ENCODE data around the gene MARCHF6. TPM values are rescaled to one million over a fixed set of nuclear protein-coding genes. Genes with fewer than 3 reads are reported as not detected.

The MARCHF6 gene
- total RNA-seq, 1 donor from 2014 or later, result 106 TPM

- Mint-ChIP-seq H3K27me3 (no peaks in the 10 kb centered on the region), H3K27ac (no peak overlapping the region), H3K4me3 (no peak overlapping the region), H3K36me3 (ENCODE audit: low read depth) (peaks cover 48% of the 10 kb centered on the region), H3K9me3 (no peaks in the 10 kb centered on the region), H3K4me1 (peaks cover 6% of the 10 kb centered on the region)
- intact Hi-C loops (cut with micrococcal nuclease), result no loop called here
- DNase-seq, result no peak
These were observed 46.3 kb downstream of the MARCHF6 start for GRCh38 chr5:10399839-10400238.

GRCh38 chr5:10400411-10400810, 46.9 kb downstream of the MARCHF6 start:
- Mint-ChIP-seq H3K9me3 (no peaks in the 10 kb centered on the region), H3K4me3 (no peak overlapping the region), H3K4me1 (peaks cover 6% of the 10 kb centered on the region), H3K36me3 (ENCODE audit: low read depth) (peaks cover 47% of the 10 kb centered on the region), H3K27me3 (no peaks in the 10 kb centered on the region), H3K27ac (no peak overlapping the region)
- DNase-seq, result no peak
- intact Hi-C loops (cut with micrococcal nuclease), result no loop called here

- Mint-ChIP-seq H3K27ac (no peak overlapping the region), H3K9me3 (no peaks in the 10 kb centered on the region), H3K4me3 (no peak overlapping the region), H3K4me1 (peaks cover 6% of the 10 kb centered on the region), H3K36me3 (ENCODE audit: low read depth) (peaks cover 46% of the 10 kb centered on the region), H3K27me3 (no peaks in the 10 kb centered on the region)
- intact Hi-C loops (cut with micrococcal nuclease), result no loop called here
- DNase-seq, result no peak
These were observed 47.3 kb downstream of the MARCHF6 start for GRCh38 chr5:10400831-10401230.

GRCh38 chr5:10401498-10401897, 48.0 kb downstream of the MARCHF6 start:
- no peaks in the 10 kb centered on the region for H3K9me3 Mint-ChIP-seq
- H3K27ac Mint-ChIP-seq, result peak overlapping the region; percentile 29
- peaks cover 6% of the 10 kb centered on the region for H3K4me1 Mint-ChIP-seq
- no peak for DNase-seq
- H3K36me3 Mint-ChIP-seq (ENCODE audit: low read depth), result peaks cover 44% of the 10 kb centered on the region
- intact Hi-C loops (cut with micrococcal nuclease), result no loop called here
- no peak overlapping the region for H3K4me3 Mint-ChIP-seq
- H3K27me3 Mint-ChIP-seq, result no peaks in the 10 kb centered on the region

Other genes starting within 250 kb of the MARCHF6 start
- gene ATPSCKMT, start 103.8 kb upstream of the MARCHF6 start, total RNA-seq, result 28.9 and 30.4 TPM in 2 replicates
- gene CCT5, start 103.4 kb upstream of the MARCHF6 start, total RNA-seq, result 566 and 581 TPM in 2 replicates
- gene CMBL, start 45.8 kb upstream of the MARCHF6 start, total RNA-seq, result 0.35 and 2.0 TPM in 2 replicates
- not detected in 2 replicates for gene ROPN1L, start 88.2 kb downstream of the MARCHF6 start, total RNA-seq
- gene ANKRD33B, start 210.4 kb downstream of the MARCHF6 start, total RNA-seq, result 21.0 and 21.7 TPM in 2 replicates

All from activated CD4-positive, alpha-beta T cell treated with anti-CD3 and anti-CD28 coated beads, Interleukin-2, amount 10 ng/mL, durations not matched to agents 24 days and 14 days (primary cell).